ES-I3 (cell line): ENCODE data around the gene TBL1XR1.
"Not testable (repeated sequence)": the region's sequence is repeated elsewhere in the genome, so short reads cannot be mapped to it uniquely, and the experiment has no call there.

Experiments
- H3K36me3 ChIP-seq: 2 replicates; pipeline ENCODE4 v1.6.1; 2013; ENCODE audit warnings: mild to moderate bottlenecking, low read length, control low read depth, moderate library complexity; ENCODE audit not compliant: insufficient read depth
- H3K4me1 ChIP-seq: 2 replicates; pipeline ENCODE4 v1.6.1; 2013; ENCODE audit warnings: mild to moderate bottlenecking, control low read depth, low read length; ENCODE audit not compliant: insufficient read depth
- H3K9ac ChIP-seq: 2 replicates; pipeline ENCODE4 v1.6.1; 2013; ENCODE audit warnings: low read depth, mild to moderate bottlenecking, low read length, moderate library complexity
- H3K9me3 ChIP-seq: 2 replicates; pipeline ENCODE4 v1.6.1; 2013; ENCODE audit warnings: mild to moderate bottlenecking, low read length, moderate library complexity; ENCODE audit not compliant: control insufficient read depth, insufficient read depth

Gene TBL1XR1

GRCh38 chr3:177213801-177214535 lies 16.7 kb upstream of the TBL1XR1 start:
- Histone ChIP-seq H3K4me1 (peaks cover 5% of the 10 kb centered on the region; the same call in 1 of the 2 replicates), H3K36me3 (no peaks in the 10 kb centered on the region), H3K9ac (no peak overlapping the region), H3K9me3 (no peaks in the 10 kb centered on the region)

- no peak overlapping the region for H3K9ac ChIP-seq
- no peaks in the 10 kb centered on the region for H3K9me3 ChIP-seq
- H3K36me3 ChIP-seq = no peaks in the 10 kb centered on the region
- peaks cover 5% of the 10 kb centered on the region; the same call in 1 of the 2 replicates for H3K4me1 ChIP-seq
These were observed 15.5 kb upstream of the TBL1XR1 start for GRCh38 chr3:177212756-177213155.

- no peak overlapping the region for H3K9ac ChIP-seq
- H3K9me3 ChIP-seq = no peaks in the 10 kb centered on the region
- peaks cover 5% of the 10 kb centered on the region; the same call in 1 of the 2 replicates for H3K4me1 ChIP-seq
- no peaks in the 10 kb centered on the region for H3K36me3 ChIP-seq
These were observed 15.0 kb upstream of the TBL1XR1 start for GRCh38 chr3:177212278-177212610.

- peaks cover 5% of the 10 kb centered on the region; the same call in 1 of the 2 replicates for H3K4me1 ChIP-seq
- H3K9ac ChIP-seq = no peak overlapping the region
- H3K36me3 ChIP-seq = no peaks in the 10 kb centered on the region
- H3K9me3 ChIP-seq = no peaks in the 10 kb centered on the region
These were observed 14.4 kb upstream of the TBL1XR1 start for GRCh38 chr3:177211503-177212277.

- Histone ChIP-seq H3K9ac (no peak overlapping the region), H3K9me3 (no peaks in the 10 kb centered on the region), H3K4me1 (peaks cover 5% of the 10 kb centered on the region; the same call in 1 of the 2 replicates), H3K36me3 (no peaks in the 10 kb centered on the region)
These were observed 13.6 kb upstream of the TBL1XR1 start for GRCh38 chr3:177210744-177211502.

GRCh38 chr3:177209509-177209908 lies 12.2 kb upstream of the TBL1XR1 start:
- Histone ChIP-seq H3K36me3 (no peaks in the 10 kb centered on the region), H3K9me3 (no peaks in the 10 kb centered on the region), H3K4me1 (peaks cover 5% of the 10 kb centered on the region; the same call in 1 of the 2 replicates), H3K9ac (no peak overlapping the region)

GRCh38 chr3:177208781-177209180 lies 11.5 kb upstream of the TBL1XR1 start:
- H3K9ac ChIP-seq = no peak overlapping the region
- peaks cover 4% of the 10 kb centered on the region; the same call in 1 of the 2 replicates for H3K4me1 ChIP-seq
- H3K9me3 ChIP-seq = no peaks in the 10 kb centered on the region; the same call in 1 of the 2 replicates
- no peaks in the 10 kb centered on the region for H3K36me3 ChIP-seq

GRCh38 chr3:177208223-177208622 lies 10.9 kb upstream of the TBL1XR1 start:
- Histone ChIP-seq H3K4me1 (no peaks in the 10 kb centered on the region), H3K36me3 (no peaks in the 10 kb centered on the region), H3K9me3 (no peaks in the 10 kb centered on the region; the same call in 1 of the 2 replicates), H3K9ac (no peak overlapping the region)

GRCh38 chr3:177206936-177207335 lies 9.7 kb upstream of the TBL1XR1 start:
- Histone ChIP-seq H3K4me1 (no peaks in the 10 kb centered on the region), H3K9ac (no peak overlapping the region), H3K9me3 (no peaks in the 10 kb centered on the region; the same call in 1 of the 2 replicates), H3K36me3 (no peaks in the 10 kb centered on the region)

- H3K9ac ChIP-seq = no peak overlapping the region
- no peaks in the 10 kb centered on the region; the same call in 1 of the 2 replicates for H3K9me3 ChIP-seq
- no peaks in the 10 kb centered on the region for H3K36me3 ChIP-seq
- peaks cover 9% of the 10 kb centered on the region for H3K4me1 ChIP-seq
These were observed 6.6 kb upstream of the TBL1XR1 start for GRCh38 chr3:177203689-177204395.

- H3K36me3 ChIP-seq, H3K9me3 ChIP-seq, H3K9ac ChIP-seq: not testable (repeated sequence)
- peaks cover 16% of the 10 kb centered on the region for H3K4me1 ChIP-seq
These were observed 5.7 kb upstream of the TBL1XR1 start for GRCh38 chr3:177203016-177203415.

GRCh38 chr3:177201700-177202397 lies 4.6 kb upstream of the TBL1XR1 start:
- Histone ChIP-seq H3K9ac (no peak overlapping the region), H3K9me3 (no peaks in the 10 kb centered on the region; the same call in 1 of the 2 replicates), H3K36me3 (no peaks in the 10 kb centered on the region), H3K4me1 (peaks cover 16% of the 10 kb centered on the region)

GRCh38 chr3:177199206-177199760 lies 2.0 kb upstream of the TBL1XR1 start:
- H3K9me3 ChIP-seq = no peaks in the 10 kb centered on the region; the same call in 1 of the 2 replicates
- H3K9ac ChIP-seq = no peak overlapping the region; the same call in 1 of the 2 replicates
- H3K4me1 ChIP-seq = peaks cover 16% of the 10 kb centered on the region
- no peaks in the 10 kb centered on the region for H3K36me3 ChIP-seq
